ENCODE measurements around the gene ZFAND3. TPM values are rescaled to one million over a fixed set of nuclear protein-coding genes. Genes with fewer than 3 reads are reported as not detected.
"Not testable (repeated sequence)": the region's sequence is repeated elsewhere in the genome, so short reads cannot be mapped to it uniquely, and the experiment has no call there.

The ZFAND3 gene
- total RNA-seq, 1 donor from 2014 or later: 131 TPM

DNA sequence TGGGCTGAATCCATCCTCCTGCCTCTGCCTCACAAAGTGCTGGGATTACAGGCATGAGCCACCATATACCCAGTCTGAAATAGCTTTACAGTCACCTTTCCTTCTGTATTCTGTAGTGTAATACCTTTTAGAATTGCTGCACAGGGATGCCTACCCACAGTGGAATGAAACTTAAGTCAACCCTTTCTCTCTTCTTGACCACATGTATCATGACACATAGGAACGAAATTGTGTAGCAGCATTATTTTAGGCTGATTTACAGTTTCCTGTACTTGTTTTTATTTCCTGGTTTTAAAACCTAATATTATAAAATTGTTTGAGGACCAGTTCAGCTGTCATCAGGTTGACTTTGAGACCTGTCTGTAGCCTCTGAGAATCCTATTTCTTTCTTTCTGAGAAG is 297.8 kb downstream of the ZFAND3 start:
- H3K9ac ChIP-seq (ENCODE audit: low read length): no peak overlapping the region
- DNase-seq (ENCODE audit: low read depth) (peak; percentile 29), FAIRE-seq (peak; percentile 47)
- H3K79me2 ChIP-seq (ENCODE audit: insufficient read depth, low read length): peaks cover 14% of the 10 kb centered on the region
- Mint-ChIP-seq H3K4me1 (ENCODE audit: low read depth, unreplicated experiment) (peaks cover 18% of the 10 kb centered on the region), H3K9me3 (ENCODE audit: unreplicated experiment) (no peaks in the 10 kb centered on the region), H3K4me3 (ENCODE audit: unreplicated experiment) (no peak overlapping the region), H3K27ac (ENCODE audit: unreplicated experiment) (no peak overlapping the region), H3K27me3 (ENCODE audit: low read depth, unreplicated experiment) (no peaks in the 10 kb centered on the region), H3K36me3 (ENCODE audit: low read depth, unreplicated experiment) (peaks cover 12% of the 10 kb centered on the region)
- H3K27me3 ChIP-seq (ENCODE audit: insufficient read depth, low read length): no peaks in the 10 kb centered on the region
- no peak for TF ChIP-seq EZH2 (IDR thresholded peaks at IDR 0.05; ENCODE audit: insufficient read depth, low read length)
- TF ChIP-seq, protein P1, sequence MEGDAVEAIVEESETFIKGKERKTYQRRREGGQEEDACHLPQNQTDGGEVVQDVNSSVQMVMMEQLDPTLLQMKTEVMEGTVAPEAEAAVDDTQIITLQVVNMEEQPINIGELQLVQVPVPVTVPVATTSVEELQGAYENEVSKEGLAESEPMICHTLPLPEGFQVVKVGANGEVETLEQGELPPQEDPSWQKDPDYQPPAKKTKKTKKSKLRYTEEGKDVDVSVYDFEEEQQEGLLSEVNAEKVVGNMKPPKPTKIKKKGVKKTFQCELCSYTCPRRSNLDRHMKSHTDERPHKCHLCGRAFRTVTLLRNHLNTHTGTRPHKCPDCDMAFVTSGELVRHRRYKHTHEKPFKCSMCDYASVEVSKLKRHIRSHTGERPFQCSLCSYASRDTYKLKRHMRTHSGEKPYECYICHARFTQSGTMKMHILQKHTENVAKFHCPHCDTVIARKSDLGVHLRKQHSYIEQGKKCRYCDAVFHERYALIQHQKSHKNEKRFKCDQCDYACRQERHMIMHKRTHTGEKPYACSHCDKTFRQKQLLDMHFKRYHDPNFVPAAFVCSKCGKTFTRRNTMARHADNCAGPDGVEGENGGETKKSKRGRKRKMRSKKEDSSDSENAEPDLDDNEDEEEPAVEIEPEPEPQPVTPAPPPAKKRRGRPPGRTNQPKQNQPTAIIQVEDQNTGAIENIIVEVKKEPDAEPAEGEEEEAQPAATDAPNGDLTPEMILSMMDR (IDR thresholded peaks at IDR 0.05; ENCODE audit: insufficient read depth, low read depth, low read length): no peak
- peaks cover 4% of the 10 kb centered on the region for H3K4me1 ChIP-seq (ENCODE audit: insufficient read depth, low read length)
- H3K27ac ChIP-seq (ENCODE audit: low read depth, low read length): no peak overlapping the region
- no peaks in the 10 kb centered on the region for H3K9me3 ChIP-seq (ENCODE audit: insufficient read depth, low read depth, low read length)
- peaks cover 87% of the 10 kb centered on the region for H4K20me1 ChIP-seq (ENCODE audit: insufficient read depth, low read length)
- H2AFZ ChIP-seq (ENCODE audit: low read depth, low read length): no peak overlapping the region
- peak overlapping the region; percentile 22 for H3K4me2 ChIP-seq (ENCODE audit: low read length)
- H3K4me3 ChIP-seq (ENCODE audit: insufficient read depth, low read depth, low read length): no peak overlapping the region
- H3K36me3 ChIP-seq (ENCODE audit: insufficient read depth, low read length): peaks cover 4% of the 10 kb centered on the region

DNA sequence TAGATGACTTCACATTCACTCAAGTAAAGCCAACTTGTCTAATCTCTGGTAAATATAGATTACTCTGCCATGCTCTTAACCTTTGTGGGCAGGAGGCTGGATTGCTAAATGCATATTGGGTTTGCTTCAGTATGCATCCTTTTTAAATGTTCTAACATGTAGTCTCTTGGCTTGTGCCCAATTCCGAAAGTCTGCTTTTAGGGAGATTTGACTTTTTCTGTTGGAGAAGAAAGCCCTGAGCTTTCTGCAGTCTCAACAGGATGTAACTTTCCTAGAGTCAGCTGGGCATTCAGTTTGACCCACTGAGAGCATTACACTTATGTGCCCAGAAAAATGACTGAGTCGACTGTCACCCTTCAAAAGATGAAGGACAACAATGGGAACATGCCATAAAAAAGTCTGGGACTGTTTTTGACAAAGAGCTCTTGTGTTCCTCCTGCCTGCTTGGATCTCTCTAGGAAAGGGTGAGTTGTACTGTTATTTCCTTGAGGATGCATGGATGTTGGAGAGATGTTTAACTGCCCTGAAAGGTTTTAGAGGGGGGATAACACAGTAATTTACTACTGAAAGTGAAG is 299.4 kb downstream of the ZFAND3 start:
- Mint-ChIP-seq H3K4me3 (ENCODE audit: unreplicated experiment) (no peak overlapping the region), H3K27ac (ENCODE audit: unreplicated experiment) (no peak overlapping the region), H3K36me3 (ENCODE audit: low read depth, unreplicated experiment) (peaks cover 18% of the 10 kb centered on the region), H3K9me3 (ENCODE audit: unreplicated experiment) (no peaks in the 10 kb centered on the region), H3K27me3 (ENCODE audit: low read depth, unreplicated experiment) (no peaks in the 10 kb centered on the region), H3K4me1 (ENCODE audit: low read depth, unreplicated experiment) (peaks cover 18% of the 10 kb centered on the region)
- Histone ChIP-seq H3K4me3 (ENCODE audit: insufficient read depth, low read depth, low read length) (no peak overlapping the region), H3K9me3 (ENCODE audit: insufficient read depth, low read depth, low read length) (no peaks in the 10 kb centered on the region), H3K27me3 (ENCODE audit: insufficient read depth, low read length) (no peaks in the 10 kb centered on the region), H3K9ac (ENCODE audit: low read length) (no peak overlapping the region), H3K79me2 (ENCODE audit: insufficient read depth, low read length) (peaks cover 10% of the 10 kb centered on the region), H4K20me1 (ENCODE audit: insufficient read depth, low read length) (peaks cover 76% of the 10 kb centered on the region), H2AFZ (ENCODE audit: low read depth, low read length) (no peak overlapping the region), H3K27ac (ENCODE audit: low read depth, low read length) (no peak overlapping the region), H3K4me1 (ENCODE audit: insufficient read depth, low read length) (peaks cover 4% of the 10 kb centered on the region), H3K36me3 (ENCODE audit: insufficient read depth, low read length) (peaks cover 4% of the 10 kb centered on the region), H3K4me2 (ENCODE audit: low read length) (no peak overlapping the region)
- DNase-seq (ENCODE audit: low read depth) (no peak), FAIRE-seq (no peak)
- TF ChIP-seq EZH2 (IDR thresholded peaks at IDR 0.05; ENCODE audit: insufficient read depth, low read length): no peak
- TF ChIP-seq, protein P1 (IDR thresholded peaks at IDR 0.05; ENCODE audit: insufficient read depth, low read depth, low read length): no peak

DNA sequence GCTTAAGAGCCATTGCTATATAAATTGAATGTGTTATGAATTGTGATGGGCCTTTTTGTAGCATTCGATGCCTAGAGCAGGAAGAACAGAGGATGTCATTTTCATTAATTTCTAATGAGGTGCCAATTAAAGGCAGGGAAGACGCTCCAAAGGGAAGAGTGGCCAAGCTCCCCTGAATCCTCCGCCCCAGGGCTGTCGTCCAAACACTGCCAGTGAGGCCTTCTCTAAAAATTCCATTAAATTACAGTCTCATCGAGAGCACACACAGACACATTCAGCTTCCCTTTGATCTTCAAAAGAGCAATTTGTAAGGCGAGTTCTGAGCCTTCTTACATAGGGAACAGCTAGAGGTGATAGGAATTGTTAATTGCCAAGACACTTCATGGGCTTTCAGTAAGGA is 300.0 kb downstream of the ZFAND3 start:
- Histone ChIP-seq H3K36me3 (ENCODE audit: insufficient read depth, low read length) (peaks cover 4% of the 10 kb centered on the region), H3K79me2 (ENCODE audit: insufficient read depth, low read length) (peaks cover 9% of the 10 kb centered on the region), H4K20me1 (ENCODE audit: insufficient read depth, low read length) (peaks cover 69% of the 10 kb centered on the region), H3K4me3 (ENCODE audit: insufficient read depth, low read depth, low read length) (no peak overlapping the region), H3K9ac (ENCODE audit: low read length) (no peak overlapping the region), H3K27ac (ENCODE audit: low read depth, low read length) (no peak overlapping the region), H3K4me2 (ENCODE audit: low read length) (no peak overlapping the region), H3K9me3 (ENCODE audit: insufficient read depth, low read depth, low read length) (no peaks in the 10 kb centered on the region), H3K4me1 (ENCODE audit: insufficient read depth, low read length) (peaks cover 4% of the 10 kb centered on the region), H2AFZ (ENCODE audit: low read depth, low read length) (no peak overlapping the region), H3K27me3 (ENCODE audit: insufficient read depth, low read length) (no peaks in the 10 kb centered on the region)
- H3K9me3 Mint-ChIP-seq (ENCODE audit: unreplicated experiment): no peaks in the 10 kb centered on the region
- no peak overlapping the region for H3K4me3 Mint-ChIP-seq (ENCODE audit: unreplicated experiment)
- no peak overlapping the region for H3K27ac Mint-ChIP-seq (ENCODE audit: unreplicated experiment)
- TF ChIP-seq, protein P1 (IDR thresholded peaks at IDR 0.05; ENCODE audit: insufficient read depth, low read depth, low read length): no peak
- TF ChIP-seq EZH2 (IDR thresholded peaks at IDR 0.05; ENCODE audit: insufficient read depth, low read length): no peak
- DNase-seq (ENCODE audit: low read depth) (no peak), FAIRE-seq (no peak)
- H3K36me3 Mint-ChIP-seq (ENCODE audit: low read depth, unreplicated experiment): peaks cover 14% of the 10 kb centered on the region
- no peaks in the 10 kb centered on the region for H3K27me3 Mint-ChIP-seq (ENCODE audit: low read depth, unreplicated experiment)
- peaks cover 14% of the 10 kb centered on the region for H3K4me1 Mint-ChIP-seq (ENCODE audit: low read depth, unreplicated experiment)

DNA sequence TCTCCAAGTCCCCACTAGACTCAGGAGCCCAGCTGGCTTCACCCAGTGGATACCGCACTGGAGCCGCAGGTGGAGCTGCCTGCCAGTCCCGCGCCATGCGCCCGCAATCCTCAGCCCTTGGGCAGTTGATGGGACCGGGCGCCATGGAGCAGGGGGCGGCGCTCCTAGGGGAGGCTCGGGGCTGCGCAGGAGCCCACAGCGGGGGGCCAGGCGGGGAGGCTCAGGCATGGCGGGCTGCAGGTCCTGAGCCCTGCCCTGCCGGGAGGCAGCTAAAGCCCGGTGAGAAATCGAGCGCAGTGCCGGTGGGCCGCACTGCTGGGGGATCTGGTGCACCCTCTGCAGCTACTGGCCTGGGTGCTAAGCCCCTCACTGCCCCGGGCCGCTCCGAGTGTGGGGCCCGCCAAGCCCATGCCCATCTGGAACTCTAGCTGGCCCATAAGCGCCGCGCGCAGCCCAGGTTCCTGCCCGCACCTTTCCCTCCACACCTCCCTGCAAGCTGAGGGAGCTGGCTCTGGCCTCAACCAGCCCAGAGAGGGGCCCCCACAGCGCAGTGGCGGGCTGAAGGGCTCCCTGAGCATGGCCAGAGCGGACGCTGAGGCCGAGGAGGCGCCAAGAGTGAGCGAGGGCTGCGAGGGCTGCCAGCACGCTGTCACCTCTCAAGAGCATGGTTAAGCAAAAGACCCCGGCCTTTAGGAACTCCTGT is 304.8 kb downstream of the ZFAND3 start:
- DNase-seq (ENCODE audit: low read depth); H3K27me3 Mint-ChIP-seq (ENCODE audit: low read depth, unreplicated experiment); H3K4me1 ChIP-seq (ENCODE audit: insufficient read depth, low read length); H3K27ac ChIP-seq (ENCODE audit: low read depth, low read length); H3K36me3 ChIP-seq (ENCODE audit: insufficient read depth, low read length); H3K4me2 ChIP-seq (ENCODE audit: low read length); H3K4me3 Mint-ChIP-seq (ENCODE audit: unreplicated experiment); H3K27me3 ChIP-seq (ENCODE audit: insufficient read depth, low read length); H3K4me1 Mint-ChIP-seq (ENCODE audit: low read depth, unreplicated experiment); H3K27ac Mint-ChIP-seq (ENCODE audit: unreplicated experiment); H3K9me3 ChIP-seq (ENCODE audit: insufficient read depth, low read depth, low read length); H3K79me2 ChIP-seq (ENCODE audit: insufficient read depth, low read length); H3K9ac ChIP-seq (ENCODE audit: low read length); H2AFZ ChIP-seq (ENCODE audit: low read depth, low read length); H3K4me3 ChIP-seq (ENCODE audit: insufficient read depth, low read depth, low read length); FAIRE-seq; H3K9me3 Mint-ChIP-seq (ENCODE audit: unreplicated experiment); H3K36me3 Mint-ChIP-seq (ENCODE audit: low read depth, unreplicated experiment): not testable (repeated sequence)
- H4K20me1 ChIP-seq (ENCODE audit: insufficient read depth, low read length): peaks cover 51% of the 10 kb centered on the region

Measured in astrocyte (in vitro differentiated cells and primary cell).